Left lobe of liver (tissue), 2 donors: ENCODE data around the gene MYO16. TPM values are rescaled to one million over a fixed set of nuclear protein-coding genes. Genes with fewer than 3 reads are reported as not detected.

Experiments
- ATAC-seq: fragments of 200-7000 bp; cut with Tn5 transposase; one replicate; pipeline ENCODE4 v1.9.1; 2020; ENCODE audit warnings: mild to moderate bottlenecking, moderate library complexity
- DNase-seq: peaks from one replicate; pipeline ENCODE4 v3.0.0-alpha.2; 2020; ENCODE audit warnings: low spot score
- total RNA-seq: library from RNA; stranded (reverse); gene quantifications from one replicate; pipeline ENCODE4 v1.2.1, GENCODE V29; 2021
- donor health status: DM: no; HTN: no; CAD: no; lungs with moderate emphysema.
- donor health status: DM: no; HTN: yes; CAD: no.

The MYO16 gene
- total RNA-seq, 1 donor from 2014 or later = 2.7 TPM

DNA sequence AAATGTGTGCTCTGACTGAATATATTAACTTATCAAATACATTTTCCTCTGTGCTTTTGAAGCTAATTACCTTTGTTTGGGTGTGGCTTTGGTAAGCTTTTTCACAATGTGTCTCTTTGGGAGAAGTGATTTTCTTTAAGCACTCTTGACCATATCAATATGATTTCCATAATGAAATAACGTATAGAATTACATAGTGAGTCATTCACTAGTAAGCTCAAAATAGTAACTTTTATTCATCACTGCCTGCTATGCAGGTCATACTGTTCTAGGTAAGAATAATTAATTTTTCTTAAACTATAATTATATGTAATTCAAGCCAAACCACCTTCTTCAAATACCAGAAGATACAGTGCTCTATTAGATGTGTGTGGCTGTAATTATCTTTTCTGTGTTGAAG lies 480.7 kb downstream of the MYO16 start:
- ATAC-seq (no peak), DNase-seq (no peak)

DNA sequence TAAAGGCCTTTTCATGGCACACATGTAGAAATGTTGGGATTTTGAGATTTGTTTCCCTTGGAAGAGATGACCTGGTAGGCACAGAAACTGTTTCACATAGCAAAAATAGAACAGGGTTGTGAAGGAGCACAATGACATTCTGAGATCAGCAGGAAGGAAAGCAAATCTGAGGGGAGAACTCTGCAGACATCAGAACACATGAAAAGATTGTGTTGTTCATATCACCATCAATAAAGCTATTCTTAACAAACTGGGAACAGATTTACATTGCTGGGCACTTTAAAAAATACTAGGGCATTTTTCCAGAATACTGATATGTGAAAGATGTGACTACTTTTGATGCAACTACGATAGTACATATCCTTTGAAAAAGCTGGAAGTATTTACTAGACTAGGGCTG lies 481.7 kb downstream of the MYO16 start:
- DNase-seq (no peak), ATAC-seq (no peak)

GRCh38 chr13:109113427-109113826 lies 484.0 kb downstream of the MYO16 start:
- no peak for DNase-seq

GRCh38 chr13:109114162-109114561 lies 484.8 kb downstream of the MYO16 start:
- no peak for ATAC-seq
- no peak for DNase-seq

More at GRCh38 chr13:109113427-109113826, 484.0 kb downstream of the MYO16 start:
- no peak for ATAC-seq

GRCh38 chr13:109114991-109115390 lies 485.6 kb downstream of the MYO16 start:
- DNase-seq (no peak), ATAC-seq (no peak)

DNA sequence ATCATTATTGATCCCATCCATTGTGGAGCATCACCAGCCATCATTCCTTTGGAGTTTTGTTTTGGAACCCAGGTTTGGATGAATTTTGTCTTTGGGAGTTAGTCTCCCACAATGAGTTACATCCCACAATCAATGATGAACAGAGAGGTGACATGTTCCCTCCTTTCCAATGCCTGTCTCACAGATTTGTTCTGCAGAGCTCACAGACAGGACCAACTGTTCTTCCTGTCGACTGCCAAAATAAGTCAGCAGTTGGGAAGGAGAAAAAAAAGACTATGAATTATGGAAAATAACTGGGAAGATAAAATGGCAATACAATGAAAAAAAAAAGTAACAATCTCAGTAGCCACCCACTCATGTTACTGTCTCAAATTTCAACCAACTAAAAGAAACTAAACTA lies 489.1 kb downstream of the MYO16 start:
- ATAC-seq (no peak), DNase-seq (no peak)

- ATAC-seq (no peak), DNase-seq (no peak)
Observed at GRCh38 chr13:109119896-109120295, 490.5 kb downstream of the MYO16 start.

DNA sequence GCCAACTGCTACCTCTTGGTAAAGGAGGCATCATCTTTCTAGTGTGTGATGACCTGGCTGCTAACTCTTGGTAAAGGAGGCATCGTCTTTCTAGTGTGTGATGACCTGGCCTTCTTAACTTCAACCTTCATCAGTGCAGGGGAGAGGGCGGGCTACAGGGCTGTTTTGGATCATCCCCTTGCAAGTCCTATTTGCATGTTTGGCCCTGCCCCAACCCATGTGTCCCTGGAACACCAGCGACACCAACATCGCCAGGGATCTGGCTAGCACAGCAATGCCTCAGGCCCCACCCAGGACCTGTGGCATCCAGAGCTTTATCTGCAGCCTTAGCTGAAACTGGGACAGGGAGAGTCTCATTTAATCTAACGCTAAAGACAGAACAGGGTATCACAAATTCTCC lies 492.4 kb downstream of the MYO16 start:
- ATAC-seq = no peak
- DNase-seq = no peak

DNA sequence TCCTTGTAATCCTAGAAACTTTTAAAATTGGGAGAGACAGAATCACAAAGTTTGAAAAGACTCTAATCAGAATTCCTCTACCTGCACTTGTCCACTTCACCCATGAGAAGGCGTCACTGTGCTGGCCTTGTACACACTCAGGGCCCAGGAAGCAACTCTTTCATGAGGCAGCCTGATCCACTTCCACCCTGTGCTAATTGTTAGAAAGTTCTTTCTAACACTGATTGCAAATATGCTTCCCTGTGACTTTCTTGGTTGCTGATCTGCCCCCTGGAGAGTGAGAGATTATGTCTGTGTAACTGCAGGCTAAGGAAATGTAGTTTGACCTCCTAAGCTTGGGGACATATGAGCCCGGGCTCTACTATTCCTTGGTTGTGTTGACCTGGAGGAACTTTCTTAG lies 494.6 kb downstream of the MYO16 start:
- no peak for ATAC-seq
- DNase-seq = no peak

DNA sequence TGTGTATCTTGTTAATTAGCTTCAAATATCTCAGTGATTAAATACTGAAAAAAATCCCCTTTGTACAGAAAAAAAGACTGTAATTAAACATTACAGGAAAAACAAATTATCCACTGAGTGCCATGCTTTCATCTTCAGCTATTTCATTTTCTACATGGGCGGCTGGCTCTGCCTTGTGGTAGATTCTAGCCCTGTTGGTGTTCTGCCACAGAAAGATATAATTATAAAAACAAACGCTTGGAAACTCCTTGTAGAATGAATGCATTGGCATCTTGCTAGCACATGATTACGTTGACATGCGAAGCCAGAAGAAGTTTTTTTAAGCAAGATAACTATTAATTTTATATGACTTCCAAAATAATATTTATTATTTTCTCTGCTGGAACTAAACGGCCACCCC lies 496.8 kb downstream of the MYO16 start:
- DNase-seq (no peak), ATAC-seq (no peak)

DNA sequence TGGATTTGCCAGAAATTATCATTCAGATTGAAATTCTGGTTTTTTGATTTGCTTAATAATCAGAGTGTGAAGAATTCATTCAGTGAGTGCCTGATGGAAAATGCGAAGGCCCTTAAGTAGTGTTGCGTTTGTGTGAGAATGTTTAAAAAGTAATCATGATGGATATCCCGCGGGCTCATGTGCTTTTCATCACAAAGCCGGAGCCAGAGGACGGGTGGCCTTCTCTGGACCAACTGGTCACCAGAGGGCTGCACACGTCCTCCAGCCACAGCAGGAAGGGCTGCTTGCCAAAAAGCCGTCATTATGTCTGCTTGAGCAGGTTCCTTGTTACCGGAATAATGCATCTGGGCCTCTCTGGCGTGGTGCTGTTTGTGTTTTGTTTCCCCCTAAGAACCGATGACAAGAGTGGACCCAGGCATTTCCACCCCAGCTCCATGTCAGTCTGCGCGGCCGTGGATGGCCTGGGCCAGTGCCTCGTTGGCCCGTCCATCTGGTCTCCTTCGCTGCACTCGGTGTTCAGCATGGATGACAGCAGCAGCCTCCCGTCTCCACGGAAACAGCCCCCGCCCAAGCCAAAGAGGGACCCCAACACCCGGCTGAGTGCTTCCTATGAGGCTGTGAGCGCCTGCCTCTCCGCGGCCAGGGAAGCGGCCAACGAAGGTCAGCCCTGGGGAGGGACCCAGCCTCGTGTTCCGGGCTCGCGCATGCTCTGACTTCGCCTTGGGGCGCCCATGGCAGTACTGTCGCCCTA lies 497.7 kb downstream of the MYO16 start:
- ATAC-seq (no peak), DNase-seq (no peak)

GRCh38 chr13:109128121-109128520 lies 498.7 kb downstream of the MYO16 start:
- ATAC-seq = no peak
- DNase-seq = no peak

GRCh38 chr13:109130093-109130835 lies 500.9 kb downstream of the MYO16 start:
- DNase-seq = no peak
- no peak for ATAC-seq

GRCh38 chr13:109131698-109132257 lies 502.4 kb downstream of the MYO16 start:
- ATAC-seq = no peak

DNA sequence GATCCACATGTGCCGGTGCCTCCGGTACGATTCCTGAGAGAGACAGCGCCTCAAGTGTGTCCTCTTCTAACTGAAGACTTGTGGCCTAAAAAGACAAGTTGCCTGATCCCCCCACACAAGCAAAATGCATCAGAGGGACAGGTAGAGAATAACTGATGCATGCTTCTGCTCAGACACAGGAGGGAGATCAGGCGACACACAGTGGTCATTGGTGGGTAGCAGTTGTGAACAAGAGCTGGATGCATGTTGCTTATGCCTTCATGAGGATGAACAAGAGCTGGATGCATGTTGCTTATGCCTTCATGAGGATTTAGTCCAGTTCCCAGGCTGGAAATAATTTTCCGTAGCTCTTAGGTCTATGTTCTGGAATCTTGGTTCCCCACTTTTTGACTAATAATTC lies 505.6 kb downstream of the MYO16 start:
- ATAC-seq (no peak), DNase-seq (no peak)

More at GRCh38 chr13:109131698-109132257, 502.4 kb downstream of the MYO16 start:
- DNase-seq = no peak

DNA sequence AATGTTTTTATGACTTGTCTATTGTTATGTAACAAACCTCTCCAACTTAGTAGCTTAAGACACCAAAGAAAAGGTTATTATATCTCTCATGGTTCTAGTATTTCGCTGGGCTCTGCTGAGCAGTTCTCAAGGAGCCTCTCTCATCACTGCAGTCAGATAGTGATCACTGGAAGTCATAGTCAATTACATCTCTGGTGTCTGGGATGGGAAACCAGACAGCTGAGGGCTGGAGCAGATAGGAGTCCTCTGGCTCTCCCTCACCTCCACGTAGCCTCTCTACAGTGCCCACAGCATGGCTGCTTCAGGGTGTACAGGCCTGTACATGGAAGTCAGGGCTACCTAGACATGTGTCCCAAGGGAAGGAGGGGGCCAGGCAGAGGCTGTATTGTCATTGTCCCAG lies 507.5 kb downstream of the MYO16 start:
- no peak for DNase-seq
- ATAC-seq = no peak

DNA sequence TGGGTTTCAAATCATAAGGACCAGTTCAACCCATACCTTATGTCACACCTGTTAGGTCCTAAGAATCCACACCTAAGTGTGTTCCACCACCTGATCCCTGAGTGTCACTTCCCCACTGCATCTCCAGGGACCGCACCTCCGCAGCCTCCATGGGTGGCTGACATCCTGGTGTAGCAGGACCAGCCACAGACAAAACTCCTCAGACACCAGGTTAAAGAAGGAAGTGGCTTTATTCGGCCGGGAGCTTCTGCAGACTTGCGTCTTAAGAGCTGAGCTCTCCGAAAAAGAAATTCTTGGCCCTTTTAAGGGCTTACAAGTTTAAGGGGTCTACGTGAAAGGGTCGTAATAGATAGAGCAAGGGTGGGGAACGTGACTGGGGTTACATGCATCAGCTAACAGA lies 509.9 kb downstream of the MYO16 start:
- DNase-seq = no peak
- no peak for ATAC-seq

DNA sequence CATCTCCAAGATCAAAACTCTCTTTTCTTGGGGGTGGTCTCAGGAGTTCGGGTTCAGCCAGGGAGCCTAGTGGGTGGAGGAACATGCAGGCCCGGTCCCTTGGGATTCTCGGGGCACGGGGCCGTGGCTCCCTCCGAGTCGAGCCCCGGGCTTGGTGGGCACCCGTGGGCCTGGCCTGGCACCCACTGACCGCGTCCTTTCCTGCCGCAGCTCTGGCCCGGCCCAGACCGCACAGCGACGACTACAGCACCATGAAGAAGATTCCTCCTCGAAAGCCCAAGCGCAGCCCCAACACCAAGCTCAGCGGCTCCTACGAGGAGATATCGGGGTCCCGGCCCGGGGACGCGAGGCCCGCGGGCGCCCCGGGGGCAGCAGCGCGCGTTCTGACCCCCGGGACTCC lies 510.6 kb downstream of the MYO16 start:
- ATAC-seq (no peak), DNase-seq (no peak)

- ATAC-seq = no peak
Observed at GRCh38 chr13:109140479-109141349, 511.3 kb downstream of the MYO16 start.

DNA sequence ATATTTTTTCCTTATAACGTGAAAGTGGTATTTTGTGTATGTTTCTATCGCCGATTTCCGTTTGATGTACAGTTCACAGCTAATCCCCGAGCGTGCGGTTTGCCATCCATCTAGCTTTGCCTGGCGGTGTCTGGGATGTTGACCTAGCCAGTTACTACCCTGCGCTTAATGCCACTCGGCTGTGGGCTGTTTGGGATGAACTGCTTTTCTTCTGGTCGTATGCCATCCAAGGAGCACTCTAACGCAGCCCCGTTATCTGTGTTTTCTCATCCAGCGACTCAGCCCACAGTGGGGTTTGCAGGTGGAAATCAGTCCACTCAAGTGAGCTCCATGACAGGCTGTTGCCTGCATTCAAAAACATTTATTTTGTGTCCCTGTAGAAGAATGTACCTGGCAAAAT lies 512.3 kb downstream of the MYO16 start:
- ATAC-seq = no peak
- DNase-seq = no peak

More at GRCh38 chr13:109140479-109141349, 511.3 kb downstream of the MYO16 start:
- no peak for DNase-seq
